Thoracic aorta (tissue), 2 donors: Measurements from ENCODE around the gene PCGF3. TPM values are rescaled to one million over a fixed set of nuclear protein-coding genes. Genes with fewer than 3 reads are reported as not detected.
A peak's percentile ranks its signal among the peaks of the same experiment; 100 is the strongest.
"Not testable (repeated sequence)": the region's sequence is repeated elsewhere in the genome, so short reads cannot be mapped to it uniquely, and the experiment has no call there.

Source experiments
- ATAC-seq: fragments of 150-250 bp; one replicate; pipeline ENCODE4 v1.8.0; 2017; ENCODE audit warnings: low read depth; ENCODE audit not compliant: insufficient number of reproducible peaks, low FRiP score
- DNase-seq: peaks from one replicate; pipeline ENCODE4 v3.0.0-alpha.2; 2020; ENCODE audit warnings: low spot score
- H3K27ac ChIP-seq, 2 donors: fragments of 200-600 bp; sonication (generic); 1 replicate in 1 of 2; 2 replicates in 1 of 2; pipeline ENCODE4 v1.5.1; 2016; ENCODE audit warnings: mild to moderate bottlenecking in 2 of 2, moderate library complexity in 2 of 2
- H3K27me3 ChIP-seq: fragments of 200-600 bp; sonication (generic); replicated peaks from 2 replicates; pipeline ENCODE4 v1.6.0; 2016; ENCODE audit warnings: mild to moderate bottlenecking; ENCODE audit not compliant: insufficient read depth
- H3K36me3 ChIP-seq: fragments of 200-600 bp; sonication (generic); one replicate; pipeline ENCODE4 v1.5.1; 2016
- H3K4me1 ChIP-seq, 2 donors: fragments of 200-600 bp; sonication (generic); 1 replicate in 1 of 2; 2 replicates in 1 of 2; pipeline versions ENCODE4 v1.5.1 to v1.6.0; 2016; ENCODE audit warnings: low read depth in 2 of 2, mild to moderate bottlenecking in 1 of 2; ENCODE audit not compliant: control insufficient read depth in 1 of 2
- H3K4me3 ChIP-seq: fragments of 200-600 bp; sonication (generic); 2 replicates; pipeline ENCODE4 v1.5.1; 2016; ENCODE audit warnings: mild to moderate bottlenecking
- H3K9me3 ChIP-seq: fragments of 200-600 bp; sonication (generic); 2 replicates; pipeline ENCODE4 v1.5.1; 2016
- CTCF ChIP-seq: fragments of 200-600 bp; sonication (generic); IDR thresholded peaks from one replicate; pipeline ENCODE4 v1.5.1; 2019; ENCODE audit warnings: antibody characterized with exemption
- total RNA-seq, 2 donors: library from RNA; depleted of rRNA; stranded (reverse); fragments of >200 nt; gene quantifications; one replicate each; pipeline versions ENCODE4 v1.1.0 to v1.2.3, GENCODE V29; 2016

Gene PCGF3
- total RNA-seq, 2 donors from 2014 or later, result 50.4 to 83.2 TPM

DNA sequence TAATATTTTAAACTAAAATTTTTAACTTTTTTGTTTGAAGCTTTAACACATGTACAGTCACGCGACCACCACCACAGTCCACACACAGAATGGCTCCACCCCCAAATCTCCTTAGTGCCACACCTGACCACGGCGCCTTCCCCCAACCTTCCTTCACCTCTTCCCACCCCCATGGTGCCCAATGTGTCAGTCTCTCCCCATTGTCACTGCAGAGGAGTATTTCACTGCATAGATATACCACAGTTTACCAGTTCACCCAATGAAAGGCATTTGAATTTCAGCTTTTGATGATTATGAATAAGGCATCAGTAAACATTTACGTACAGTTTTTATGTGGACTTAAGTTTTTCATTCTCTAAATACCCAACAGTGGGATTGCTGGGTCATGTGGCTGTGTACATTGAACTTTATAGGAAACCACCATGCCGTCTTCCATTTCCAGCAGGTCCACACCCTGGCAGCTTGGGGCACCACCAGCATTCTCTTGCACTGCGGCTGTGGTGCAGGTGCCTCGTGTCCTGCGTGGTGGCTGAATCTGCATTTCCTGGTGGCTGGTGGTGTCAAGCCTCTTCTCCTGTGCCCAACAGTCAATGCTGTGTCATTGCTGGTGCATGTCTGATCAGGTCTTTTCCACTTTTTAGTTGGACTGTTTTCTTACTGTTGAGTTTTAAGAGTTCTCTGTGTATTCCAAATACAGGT, 71.3 kb downstream of the PCGF3 start:
- Histone ChIP-seq H3K27me3 (no peaks in the 10 kb centered on the region), H3K4me1 (peaks cover 11 to 21% of the 10 kb centered on the region in 2 donors), H3K36me3 (peaks cover 47% of the 10 kb centered on the region), H3K9me3 (peaks cover 5% of the 10 kb centered on the region), H3K4me3 (no peak overlapping the region), H3K27ac (no peak overlapping the region)
- ATAC-seq (no peak), DNase-seq (no peak)
- no peak for TF ChIP-seq CTCF

DNA sequence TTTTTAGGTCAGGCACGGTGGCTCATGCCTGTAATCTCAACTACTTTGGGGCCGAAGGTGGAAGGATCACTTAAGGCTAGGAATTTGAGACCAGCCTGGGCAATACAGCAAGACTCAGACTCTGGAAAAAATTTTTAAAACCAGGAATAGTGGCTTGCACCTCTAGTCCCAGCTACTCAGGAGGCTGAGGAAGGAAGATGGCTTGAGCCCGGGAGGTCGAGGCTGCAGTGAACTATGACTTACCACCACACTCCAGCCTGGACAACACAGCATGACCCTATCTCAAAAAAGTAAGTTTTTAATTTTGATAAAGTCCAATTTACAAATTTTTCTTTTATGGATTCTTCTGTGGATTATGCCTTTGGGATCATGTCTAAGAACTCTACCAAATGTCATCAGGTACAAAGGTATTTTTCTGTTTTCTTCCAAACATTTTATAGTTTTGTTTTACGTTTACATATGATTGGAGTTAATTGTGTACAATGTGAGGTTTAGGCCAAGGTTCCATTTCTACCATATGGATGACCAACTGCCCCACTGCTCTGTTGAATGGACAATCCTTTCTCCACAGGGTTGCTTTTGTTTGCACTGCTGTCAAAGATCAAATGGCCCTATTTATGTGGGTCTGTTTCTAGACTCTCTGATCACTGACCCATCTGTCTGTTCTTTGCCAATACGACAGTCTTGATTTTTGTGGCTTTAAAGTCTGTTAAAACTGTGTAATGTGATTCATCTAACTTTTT, 72.1 kb downstream of the PCGF3 start:
- H3K9me3 ChIP-seq, result peaks cover 5% of the 10 kb centered on the region
- no peak for ATAC-seq
- peaks cover 11 to 25% of the 10 kb centered on the region in 2 donors for H3K4me1 ChIP-seq
- no peak for DNase-seq
- peaks cover 47% of the 10 kb centered on the region for H3K36me3 ChIP-seq
- no peak for TF ChIP-seq CTCF
- H3K27ac ChIP-seq, result no peak overlapping the region
- no peak overlapping the region for H3K4me3 ChIP-seq
- H3K27me3 ChIP-seq, result no peaks in the 10 kb centered on the region

DNA sequence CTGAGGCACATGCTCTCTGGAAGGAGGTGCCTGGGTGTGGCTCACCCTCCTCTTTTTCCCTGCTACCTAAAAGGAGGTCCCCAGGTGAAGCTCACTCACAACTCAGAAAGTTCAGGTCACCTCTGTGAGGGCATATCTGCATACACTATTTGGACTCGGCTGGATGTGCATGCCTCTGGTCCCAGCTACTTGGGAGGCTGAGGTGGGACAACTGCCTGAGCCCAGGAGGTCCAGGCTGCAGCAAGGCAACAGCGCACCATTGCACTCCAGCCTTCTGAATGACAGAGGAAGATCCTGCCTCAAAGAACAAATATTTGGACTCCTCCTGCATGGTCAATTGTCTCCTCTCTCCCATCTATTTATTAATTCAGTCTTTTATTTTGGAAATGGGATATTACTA, 73.9 kb downstream of the PCGF3 start:
- no peak overlapping the region for H3K27ac ChIP-seq
- peaks cover 11 to 29% of the 10 kb centered on the region in 2 donors for H3K4me1 ChIP-seq
- no peaks in the 10 kb centered on the region for H3K27me3 ChIP-seq
- H3K9me3 ChIP-seq, result no peaks in the 10 kb centered on the region
- H3K36me3 ChIP-seq, result peaks cover 38% of the 10 kb centered on the region
- ATAC-seq, result no peak
- no peak for DNase-seq
- no peak overlapping the region for H3K4me3 ChIP-seq
- no peak for TF ChIP-seq CTCF

DNA sequence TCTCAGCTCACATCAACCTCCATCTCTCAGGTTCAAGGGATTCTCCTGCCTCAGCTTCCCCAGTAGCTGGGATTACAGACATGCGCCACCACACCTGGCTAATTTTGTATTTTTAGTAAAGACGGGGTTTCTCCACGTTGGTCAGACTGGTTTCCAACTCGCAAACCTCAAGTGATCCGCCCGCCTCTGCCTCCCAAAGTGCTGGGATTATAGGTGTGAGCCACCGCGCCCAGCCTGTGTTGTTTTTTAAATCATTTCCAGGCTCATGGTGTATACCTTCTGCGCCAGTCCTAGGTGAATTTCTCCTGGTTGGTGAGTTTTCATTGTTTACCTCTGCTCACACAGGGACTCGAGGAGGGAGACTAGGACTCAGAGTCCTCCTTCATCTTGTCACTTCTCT, 74.6 kb downstream of the PCGF3 start:
- H3K27ac ChIP-seq, H3K27me3 ChIP-seq, ATAC-seq, H3K9me3 ChIP-seq, DNase-seq: not testable (repeated sequence)
- Histone ChIP-seq H3K4me1 (peaks cover 11 to 30% of the 10 kb centered on the region in 2 donors), H3K4me3 (peak overlapping the region; percentile 94), H3K36me3 (peaks cover 32% of the 10 kb centered on the region)

- H3K27me3 ChIP-seq, result peaks cover 8% of the 10 kb centered on the region
- peak overlapping the region; percentile 94 for H3K4me3 ChIP-seq
- H3K9me3 ChIP-seq, result no peaks in the 10 kb centered on the region
- peak overlapping the region; percentile 74 to 93 for H3K27ac ChIP-seq
- H3K4me1 ChIP-seq, result peaks cover 17 to 36% of the 10 kb centered on the region in 2 donors
- ATAC-seq, result no peak
- TF ChIP-seq CTCF, result no peak
- H3K36me3 ChIP-seq, result peaks cover 27% of the 10 kb centered on the region
- DNase-seq, result no peak
Measured at GRCh38 chr4:780716-781492, 75.3 kb downstream of the PCGF3 start.
